Activated T-helper 1 cell treated with Interleukin-2 at 50 U/mL for 16 hours (primary cell): Measurements from ENCODE around the gene BOD1.

Experiments used
- DNase-seq: peaks from one replicate; pipeline ENCODE4 v3.0.0-alpha.2; 2020; ENCODE audit warnings: low read depth

The BOD1 gene

DNA sequence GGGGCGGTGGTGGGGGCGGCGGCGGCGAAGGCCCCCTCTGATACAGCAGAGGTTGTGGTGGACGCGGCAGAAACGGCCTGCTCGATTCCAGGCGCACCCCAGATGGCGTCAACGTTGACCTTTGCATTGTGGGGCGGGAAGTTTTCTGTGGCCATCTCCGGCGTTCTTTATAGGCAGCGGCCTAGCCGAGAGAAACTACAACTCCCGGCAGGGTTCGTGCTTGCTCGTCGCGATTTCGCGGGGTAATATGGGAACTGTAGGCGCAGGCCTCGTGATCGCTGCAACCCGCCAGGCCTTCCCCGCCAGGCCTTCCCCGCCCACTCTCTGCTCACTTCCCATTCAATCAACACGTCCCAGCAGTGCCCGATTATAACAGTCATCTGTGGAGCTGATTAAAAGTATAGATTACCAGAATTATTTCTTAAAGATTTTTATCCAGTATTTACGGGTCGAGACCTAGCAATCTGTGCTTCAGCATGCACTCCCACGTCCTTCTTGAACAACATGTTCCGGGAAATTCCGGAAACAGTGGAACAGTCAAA, at the start of gene BOD1:
TSS of gene BOD1 (minus strand) at position 74 of the 542 bp plus-strand sequence. CDS start 214 bp downstream, outside the sequence.
- peak; percentile 89 for DNase-seq

DNA sequence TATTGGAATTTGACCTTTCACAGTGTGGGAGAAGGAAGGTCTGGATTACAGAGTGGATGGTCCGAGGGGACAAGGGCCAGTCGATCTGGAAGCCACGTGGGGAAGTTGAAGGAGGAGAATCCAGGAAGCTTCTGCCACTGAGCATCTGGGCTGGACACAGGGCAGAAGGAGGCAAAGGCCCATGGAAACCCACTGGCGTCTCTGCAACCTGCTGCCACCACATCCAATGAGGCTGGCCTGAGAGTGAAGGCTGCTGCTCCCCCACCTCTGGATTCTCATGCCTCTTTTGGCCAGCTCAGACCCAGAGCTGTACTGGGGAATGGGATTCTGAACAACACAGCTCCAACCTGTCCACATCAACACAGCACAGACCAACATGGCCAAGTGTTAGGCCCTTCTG, 48.9 kb upstream of the BOD1 start:
- DNase-seq, result no peak

DNA sequence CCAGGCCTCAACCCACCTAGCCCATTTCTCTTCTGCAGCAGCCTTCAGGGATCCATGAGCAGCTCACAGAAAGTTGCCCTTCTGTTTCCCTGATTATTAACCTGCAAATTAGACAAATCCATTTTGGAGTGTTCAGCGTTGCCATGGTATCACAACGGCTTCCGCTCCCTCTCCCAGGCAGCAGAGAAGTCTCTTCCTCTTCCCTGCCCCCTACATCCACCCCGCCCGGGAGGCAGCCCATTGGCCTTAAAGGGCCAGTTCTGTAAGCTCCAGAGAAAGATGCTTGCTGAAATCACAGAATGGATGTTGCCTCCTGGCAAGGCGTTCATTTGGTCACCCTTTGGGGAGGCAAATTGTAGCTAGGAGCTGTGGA, 47.7 kb upstream of the BOD1 start:
- DNase-seq, result no peak

DNA sequence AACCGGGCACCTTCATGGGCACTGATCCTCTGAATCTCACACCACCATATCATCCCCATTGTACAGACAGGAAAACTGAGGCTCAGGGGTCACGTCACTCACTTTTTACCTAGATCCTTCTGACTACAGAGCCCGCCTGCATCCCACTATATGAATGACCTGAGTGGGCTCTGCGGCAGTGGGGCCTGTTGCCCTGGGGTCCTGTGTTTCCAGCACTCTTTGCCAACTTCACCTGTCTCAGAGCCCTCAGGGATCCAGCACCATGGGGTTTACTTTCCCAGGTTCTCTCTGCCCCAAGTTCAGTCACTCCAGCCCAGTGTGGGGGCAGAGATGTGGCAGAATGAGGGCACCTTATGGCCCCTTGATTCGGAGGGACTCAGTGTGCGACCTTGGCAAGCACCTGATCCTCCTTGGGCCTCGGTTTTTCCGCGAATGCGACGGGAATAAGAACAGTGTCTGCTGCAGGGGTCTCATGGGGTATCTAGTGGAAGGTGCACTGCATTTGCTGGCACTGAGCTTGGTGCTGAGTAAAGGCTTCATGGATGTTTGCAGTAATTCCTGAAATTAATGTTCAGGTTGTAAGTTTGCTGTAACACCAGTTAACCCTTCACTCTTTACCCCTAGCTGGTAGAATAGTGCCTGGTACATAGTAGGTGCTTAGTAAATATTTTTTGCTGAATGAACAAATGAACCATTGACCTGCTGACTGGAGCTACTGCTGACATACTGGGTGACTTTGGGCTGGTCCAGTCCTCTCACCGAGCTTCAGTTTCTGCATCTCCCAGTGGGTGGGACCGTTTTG, 47.1 kb upstream of the BOD1 start:
- DNase-seq, result no peak

DNA sequence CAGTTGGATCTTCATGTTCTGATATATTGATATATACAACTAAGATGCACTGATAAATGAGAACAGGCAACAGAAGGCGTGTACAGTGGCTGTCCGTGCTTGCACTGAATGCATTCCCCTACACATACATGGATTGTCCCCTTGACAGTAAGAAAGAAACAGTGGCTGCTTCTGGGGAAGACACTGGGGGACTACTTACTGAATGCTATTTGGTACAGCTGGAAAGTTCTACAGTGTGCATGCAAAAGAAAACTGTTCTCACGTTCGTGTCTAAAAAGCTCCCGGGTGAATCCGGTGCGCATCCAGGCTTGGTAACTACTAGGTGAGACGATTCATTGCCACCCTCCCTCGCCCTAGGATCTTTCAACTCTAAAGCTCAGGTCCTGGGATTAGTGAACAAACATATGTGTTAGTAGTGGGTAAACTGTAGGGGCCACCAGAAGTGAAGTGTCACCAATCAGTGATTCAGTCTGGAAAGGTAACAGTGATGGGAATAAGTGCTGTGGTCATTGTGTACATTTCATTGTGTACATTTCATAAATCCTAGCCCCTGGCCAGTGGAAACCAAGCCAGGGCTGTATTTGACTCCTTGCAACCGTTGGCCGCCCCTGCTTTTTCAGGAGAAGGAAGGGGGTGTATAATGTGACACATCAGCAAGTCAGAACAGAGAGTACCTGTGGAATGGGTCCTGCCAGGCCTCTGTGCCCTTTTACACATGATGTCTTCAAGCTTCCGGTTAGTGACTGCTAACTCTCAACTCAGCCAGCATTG, 46.3 kb upstream of the BOD1 start:
- DNase-seq, result no peak

DNA sequence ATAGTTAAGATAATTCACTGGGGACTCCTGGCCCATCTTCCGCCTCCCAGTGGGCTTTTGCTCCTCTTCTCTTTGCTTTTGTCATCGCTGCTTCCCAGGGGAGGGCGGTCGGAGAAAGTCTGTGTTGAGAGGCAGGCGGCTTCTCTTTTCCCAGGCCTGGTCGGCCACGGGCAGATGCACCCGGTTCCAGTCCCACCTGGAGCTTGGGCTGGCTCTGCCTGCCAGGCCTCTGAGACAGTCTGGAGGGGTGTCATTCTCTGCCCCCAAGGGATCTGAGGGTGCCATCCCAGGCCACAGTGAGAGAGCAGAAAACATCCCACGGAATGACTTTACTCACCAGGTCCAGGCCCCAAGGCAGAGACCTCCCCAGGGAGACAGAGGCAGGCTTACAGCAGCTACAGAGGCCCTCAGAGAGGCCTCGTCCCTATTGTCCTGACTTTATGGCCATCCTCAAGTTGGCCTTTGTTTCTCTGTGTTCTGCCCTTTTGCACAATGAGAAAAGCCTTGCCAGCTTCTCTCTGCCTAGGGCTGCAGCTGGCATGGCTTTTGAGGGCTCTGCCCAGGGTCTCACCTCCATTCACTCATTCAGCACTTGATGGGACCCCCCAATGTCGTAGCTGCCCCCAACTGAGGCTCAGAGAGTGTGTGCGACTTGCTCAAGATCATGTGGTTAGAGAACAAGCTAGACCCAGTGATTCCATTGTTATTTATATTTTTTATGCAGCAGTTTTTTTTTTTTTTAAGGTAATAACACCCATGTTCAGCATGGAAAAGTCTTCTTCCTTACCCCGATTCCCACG, 44.2 kb upstream of the BOD1 start:
- DNase-seq, result no peak

DNA sequence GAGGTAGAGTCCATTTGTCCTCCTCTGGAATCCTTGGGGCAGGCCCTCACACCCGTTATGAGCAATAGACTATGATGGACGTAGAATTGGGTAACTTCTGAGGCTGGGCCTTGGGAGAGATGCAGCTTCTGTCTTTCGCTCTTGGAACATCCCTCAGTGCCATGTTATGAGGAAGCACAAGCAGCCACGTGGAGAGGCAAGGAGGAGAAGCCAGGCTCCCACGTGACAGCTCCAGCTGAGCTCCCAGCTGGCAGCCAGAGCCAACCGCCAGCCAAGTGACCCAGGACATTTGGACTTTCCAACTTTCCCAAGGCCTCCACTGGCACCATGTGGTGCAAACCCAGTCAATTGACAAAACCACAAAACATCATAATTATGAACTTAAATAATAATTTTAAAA, 43.0 kb upstream of the BOD1 start:
- no peak for DNase-seq

DNA sequence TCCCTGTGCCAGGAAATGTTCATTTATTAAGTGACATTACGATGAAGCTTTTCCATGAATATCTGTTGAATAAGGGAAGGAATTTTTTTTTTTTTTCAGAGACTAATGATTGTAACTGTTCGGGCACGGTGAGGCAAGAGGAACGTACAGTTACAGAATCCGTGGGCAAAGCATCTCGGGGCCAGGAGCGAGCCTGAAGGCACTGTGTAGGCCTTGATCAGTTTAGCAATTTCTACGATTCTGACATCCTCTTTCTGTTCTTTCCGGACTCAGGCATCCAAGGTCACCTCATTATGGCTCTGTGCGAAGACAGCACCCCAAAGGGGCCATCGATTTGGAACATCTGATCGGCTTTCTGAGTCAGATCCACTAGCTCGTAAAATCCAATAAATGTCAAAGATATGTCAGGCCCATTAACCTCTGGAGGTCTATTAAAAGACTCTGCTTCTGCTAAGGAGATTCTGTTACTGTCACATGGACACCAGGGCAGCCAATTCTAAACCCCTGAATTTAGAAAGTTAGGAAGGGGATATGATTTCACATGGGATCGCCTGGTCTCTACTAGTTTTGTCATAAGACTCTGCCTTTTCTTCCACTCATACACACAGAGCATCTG, 41.4 kb upstream of the BOD1 start:
- DNase-seq, result no peak

DNA sequence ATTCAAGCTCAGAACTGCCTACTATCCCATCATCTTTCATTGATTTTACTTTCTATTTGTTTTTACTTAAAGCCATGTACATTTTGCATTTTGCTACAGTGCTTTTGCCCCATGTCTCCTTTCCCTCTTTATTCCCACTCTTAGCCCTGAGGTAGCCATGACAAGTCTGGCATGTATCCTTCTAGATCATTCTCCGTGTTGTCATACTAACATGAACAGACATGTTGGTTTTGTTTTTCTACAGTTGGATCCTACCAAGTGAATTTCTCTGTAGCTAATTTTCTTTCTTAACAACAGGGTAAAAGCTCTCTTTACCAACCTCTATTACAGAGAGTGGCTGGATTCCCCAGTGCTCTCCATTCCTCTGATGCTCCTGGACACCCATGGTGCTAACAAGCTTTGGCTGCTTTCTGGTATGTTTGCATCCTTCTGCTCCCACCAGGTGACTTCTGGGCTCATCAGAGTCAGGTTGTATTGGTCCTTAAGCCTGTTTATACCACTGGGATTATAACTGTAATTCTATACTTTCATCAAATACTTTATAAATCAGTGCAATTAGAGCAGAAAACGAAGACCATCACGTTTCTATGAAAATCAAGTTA, 38.8 kb upstream of the BOD1 start:
- no peak for DNase-seq

DNA sequence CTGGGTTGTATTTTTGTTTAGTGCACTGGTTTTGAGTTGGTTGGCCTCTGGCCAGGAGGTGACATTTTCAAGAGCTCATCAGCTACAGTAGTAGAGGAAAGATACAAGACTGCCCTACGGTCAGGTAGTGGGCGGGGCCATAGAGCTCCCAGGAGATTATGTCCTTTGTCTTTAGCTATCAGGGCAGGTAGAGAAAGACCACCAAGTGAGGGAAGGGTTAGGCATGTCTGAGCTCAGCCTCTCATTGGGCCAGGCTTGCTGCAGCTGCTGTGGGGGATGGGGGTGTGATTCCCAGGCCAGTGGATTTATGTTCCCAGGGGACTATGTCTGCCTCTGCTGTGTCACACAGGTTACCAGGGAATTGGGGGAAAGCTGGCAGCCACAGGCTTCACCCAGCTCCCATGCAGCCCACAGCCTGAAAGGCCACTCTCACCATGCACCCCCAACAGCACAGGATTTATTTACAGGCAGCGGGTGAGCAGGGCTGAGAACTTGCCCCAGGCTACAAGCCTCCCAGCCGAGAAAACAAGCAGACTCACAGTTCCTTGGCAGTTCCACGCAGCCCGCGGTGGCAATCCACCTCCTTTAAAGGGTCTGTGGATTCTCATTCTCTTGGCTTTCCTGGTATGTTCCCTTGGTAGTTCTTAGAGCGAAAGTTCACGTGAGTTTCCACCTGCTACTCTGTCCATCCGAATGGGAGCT, 37.5 kb upstream of the BOD1 start:
- DNase-seq, result no peak

DNA sequence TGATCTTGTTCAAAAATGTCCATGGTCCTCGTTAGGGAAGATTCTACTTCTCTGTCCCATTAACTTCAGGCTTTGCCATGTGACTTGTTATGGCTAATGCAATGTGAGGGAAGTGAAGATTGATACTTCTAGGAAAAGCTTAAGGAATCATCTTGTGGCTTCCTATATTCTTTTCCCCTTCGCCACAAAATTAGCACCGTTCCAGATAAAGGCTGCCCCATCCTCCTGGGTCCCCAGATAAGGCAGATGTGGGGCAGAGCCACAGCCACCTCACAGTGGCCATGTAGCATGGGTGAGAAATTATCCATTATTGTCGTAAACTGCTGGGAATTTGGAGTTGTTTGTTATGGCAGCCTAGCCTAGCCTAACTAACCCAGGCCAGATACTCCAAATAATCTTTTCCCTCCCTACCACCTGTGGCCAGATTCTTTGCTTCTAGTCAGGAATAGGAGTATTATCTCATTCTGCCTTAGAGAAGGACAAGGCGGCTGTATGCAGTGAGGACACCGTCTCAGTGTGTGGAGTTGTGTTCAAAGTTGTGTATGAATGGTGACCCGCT, 31.9 kb upstream of the BOD1 start:
- no peak for DNase-seq

DNA sequence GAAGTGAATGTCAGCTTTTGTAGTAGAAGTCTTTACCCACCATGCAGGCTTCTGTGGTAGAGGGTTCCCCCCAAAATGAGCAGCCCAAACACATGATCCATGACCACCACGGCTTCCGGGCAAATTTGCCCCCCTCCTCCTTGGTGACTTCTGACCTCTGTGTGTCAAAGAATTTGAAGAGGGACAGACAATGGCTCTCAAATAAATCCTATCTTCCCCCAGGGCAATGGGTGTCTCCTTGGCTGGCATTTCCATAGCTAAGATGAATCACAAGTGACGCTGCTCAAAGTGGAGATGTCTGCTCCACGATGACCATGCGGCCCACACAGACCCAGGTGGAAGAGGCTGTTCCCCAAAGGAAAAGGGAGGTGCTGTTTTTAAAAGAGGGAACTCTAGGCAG, 30.2 kb upstream of the BOD1 start:
- DNase-seq, result no peak

DNA sequence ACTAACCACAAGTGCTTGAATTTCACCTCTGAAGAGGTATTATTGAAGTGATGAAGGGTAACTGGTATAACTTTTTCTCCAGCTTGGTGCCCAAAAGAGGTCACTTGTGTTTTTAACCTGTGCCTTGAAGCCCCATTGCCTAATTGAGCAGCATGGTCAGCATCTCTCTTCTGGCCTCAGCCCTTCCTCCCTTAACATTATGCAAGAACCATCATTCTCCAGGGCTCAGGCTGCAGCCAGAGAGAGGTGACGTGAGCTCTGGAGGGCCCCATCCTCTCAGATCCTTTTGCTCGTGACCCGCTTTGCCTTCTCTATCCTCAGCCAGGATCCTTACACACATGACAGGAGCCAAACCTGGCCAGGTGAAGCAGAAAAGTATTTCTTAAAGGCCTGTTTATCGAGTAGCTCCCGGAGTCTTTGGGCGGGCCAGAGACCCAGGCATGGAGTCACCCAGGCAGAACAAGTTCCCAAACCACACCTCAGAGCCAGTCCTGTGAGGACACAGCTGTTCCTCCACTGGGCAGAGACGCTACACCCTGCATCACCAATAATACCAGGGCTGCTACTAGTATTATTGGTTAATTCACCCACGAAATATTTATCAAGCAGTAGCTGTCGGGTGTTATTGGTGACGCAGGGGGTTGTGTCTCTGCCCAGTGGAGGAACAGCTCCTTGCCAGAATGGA, 29.6 kb upstream of the BOD1 start:
- no peak for DNase-seq

DNA sequence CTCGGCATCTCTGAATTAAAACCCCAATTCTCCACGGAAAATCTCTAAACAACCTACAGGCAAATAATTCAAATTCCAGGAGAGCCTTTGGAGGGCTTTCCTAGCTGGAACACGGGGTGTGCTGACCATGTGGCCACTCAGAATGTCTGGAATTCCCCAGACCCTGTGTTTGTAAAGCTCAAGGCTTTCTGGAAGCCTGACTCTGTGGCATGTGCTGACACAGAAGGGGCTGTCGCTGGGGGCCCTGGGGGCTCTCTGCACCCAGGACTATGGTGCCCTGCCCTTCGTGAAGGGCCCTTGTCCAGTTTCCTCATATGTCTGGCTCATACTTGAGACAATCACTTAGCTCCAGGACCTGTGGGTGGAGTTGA, 29.0 kb upstream of the BOD1 start:
- DNase-seq, result no peak

DNA sequence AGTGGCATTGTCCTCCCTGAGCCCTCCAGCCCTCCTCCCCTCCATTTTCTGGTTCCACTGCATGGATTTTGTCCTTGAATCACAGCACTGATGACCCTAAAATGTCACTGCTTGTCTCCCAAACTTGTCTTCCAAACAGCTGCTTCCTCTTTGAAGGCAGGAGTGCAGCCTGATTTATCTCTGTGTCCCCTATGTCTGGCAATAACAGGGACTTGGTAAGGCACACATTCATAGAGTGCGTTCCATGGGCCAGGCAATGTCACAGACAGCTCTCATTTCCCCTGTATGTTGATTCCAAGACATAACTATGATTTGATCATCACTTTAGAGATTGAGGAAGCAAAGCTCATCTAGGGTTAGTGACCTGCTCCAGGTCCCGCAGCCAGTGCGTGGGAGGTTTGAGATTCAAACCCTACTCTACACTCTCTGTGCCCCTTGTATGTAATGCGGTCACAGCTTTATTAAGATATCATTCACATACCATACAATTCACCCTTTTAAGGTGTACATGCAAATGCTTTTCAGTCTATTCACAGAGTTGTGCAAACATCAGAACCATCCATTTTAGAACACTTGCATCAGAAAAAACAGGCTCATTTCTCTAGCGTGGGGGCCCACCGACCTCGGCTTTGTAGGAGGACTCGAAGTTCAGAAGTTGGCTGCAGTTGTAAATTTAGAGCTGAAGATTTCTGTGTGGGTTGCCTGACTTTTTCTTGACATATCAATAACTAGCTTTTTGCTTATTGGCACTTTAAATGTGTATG, 28.4 kb upstream of the BOD1 start:
- DNase-seq, result no peak

DNA sequence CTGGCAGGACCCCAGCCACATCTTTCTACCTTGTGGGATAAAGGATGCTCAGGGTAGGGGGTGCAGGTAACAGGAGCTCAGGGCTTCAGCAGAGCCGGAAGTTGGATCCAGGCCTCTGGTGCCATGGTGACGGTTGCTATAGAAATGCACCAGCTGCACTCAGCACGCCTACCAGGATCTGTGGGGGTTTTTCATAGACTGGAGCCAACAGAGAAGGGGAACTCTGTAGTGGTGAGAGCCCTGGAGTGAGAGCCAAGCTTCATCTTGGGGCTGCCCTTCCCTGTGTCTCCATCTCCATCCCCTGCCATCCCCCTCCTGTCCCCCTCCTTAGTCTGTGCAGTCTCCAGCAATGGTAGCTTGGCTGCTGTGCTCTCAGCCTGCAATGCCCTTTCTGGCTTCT, 27.5 kb upstream of the BOD1 start:
- DNase-seq, result no peak

DNA sequence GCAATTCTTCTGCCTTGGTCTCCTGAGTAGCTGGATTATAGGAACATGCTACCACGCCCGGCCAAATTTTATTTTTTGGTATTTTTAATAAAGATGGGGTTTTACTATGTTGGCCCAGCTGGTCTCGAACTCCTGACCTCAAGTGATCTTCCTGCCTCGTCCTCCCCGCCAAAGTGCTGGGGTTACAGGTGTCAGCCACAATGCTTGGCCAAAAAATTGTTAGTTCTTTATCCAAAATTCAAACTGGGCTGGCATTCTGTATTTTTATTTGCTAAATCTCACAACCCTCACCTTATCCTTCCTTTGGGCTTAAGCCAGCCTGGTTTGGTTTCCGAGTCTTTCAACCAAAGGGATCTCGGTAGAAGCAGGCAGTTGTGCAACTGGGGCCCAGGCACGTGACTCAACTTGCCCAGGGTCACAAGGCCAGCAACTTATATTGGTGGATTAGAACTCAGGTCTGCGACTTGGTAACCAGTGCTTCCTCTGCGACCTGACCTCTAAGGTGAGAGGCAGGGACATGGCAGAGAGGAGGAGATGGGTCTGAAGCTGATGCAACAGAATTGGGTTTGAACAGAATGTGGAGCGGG, 26.5 kb upstream of the BOD1 start:
- no peak for DNase-seq

DNA sequence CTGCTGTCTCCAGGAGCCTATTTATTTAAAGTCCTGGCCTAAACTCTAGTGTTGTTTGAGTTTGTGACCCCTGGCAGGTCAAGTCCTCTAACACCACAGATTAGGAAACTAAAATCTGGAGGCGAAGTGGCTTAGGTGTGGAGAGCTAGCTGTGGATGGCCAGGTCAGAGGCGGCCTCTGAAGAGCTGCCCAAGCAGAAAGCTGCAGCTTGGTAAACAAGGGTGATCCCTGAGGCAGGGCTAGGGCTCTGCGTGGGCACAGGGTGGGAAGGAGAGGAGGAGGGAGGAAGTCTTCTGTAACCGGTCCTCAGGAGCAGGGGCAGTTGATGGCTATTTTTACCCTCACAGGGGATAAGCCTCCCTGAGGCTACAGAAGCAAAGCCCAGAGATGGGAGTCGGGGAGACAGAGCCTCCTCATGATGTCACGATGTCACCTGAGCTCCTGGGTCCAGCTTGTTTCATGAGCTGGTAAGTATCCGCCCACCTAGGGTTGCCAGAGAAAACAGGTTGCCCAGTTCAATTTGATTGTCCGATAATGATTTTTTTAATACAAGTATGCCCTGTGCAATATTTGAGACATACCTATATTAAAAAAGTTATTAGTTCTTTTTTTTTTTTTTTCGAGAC, 25.9 kb upstream of the BOD1 start:
- no peak for DNase-seq
